MCF 10A (cell line): ENCODE data around the gene KLRC1. TPM values are rescaled to one million over a fixed set of nuclear protein-coding genes. Genes with fewer than 3 reads are reported as not detected.

Experiments
- BruUV-seq: library from RNA; stranded (reverse); fragments of 400-500 nt; replicated peaks from 2 replicates; lab custom pipeline; 2021; lab: Mats Ljungman, UMichigan
- CTCF ChIA-PET: fragments of 300-600 bp; sonication (Branson Sonifier 250); formaldehyde crosslinking; extraction: SDS; loops from one replicate; lab custom pipeline; 2021; ENCODE audit warnings: antibody characterized with exemption, inconsistent platforms; lab: Yijun Ruan, JAX
- POLR2A ChIA-PET: fragments of 300-600, 350-650 bp; sonication (Branson Sonifier 250); formaldehyde crosslinking; extraction: SDS; loops from one replicate; lab custom pipeline; 2020; ENCODE audit warnings: antibody characterized with exemption, inconsistent platforms; lab: Yijun Ruan, JAX
- DNase-seq: peaks from one replicate; pipeline ENCODE4 v3.0.0-alpha.2; 2018; ENCODE audit not compliant: unreplicated experiment
- H3K27ac Mint-ChIP-seq: one replicate; pipeline ENCODE4 v1.8.0; 2022; ENCODE audit warnings: mild to moderate bottlenecking, low read depth, mixed read lengths; ENCODE audit not compliant: unreplicated experiment
- H3K27me3 Mint-ChIP-seq: one replicate; pipeline ENCODE4 v1.8.0; 2022; ENCODE audit warnings: mixed read lengths; ENCODE audit not compliant: insufficient read depth, unreplicated experiment
- H3K36me3 Mint-ChIP-seq: one replicate; pipeline ENCODE4 v1.8.0; 2022; ENCODE audit warnings: mild to moderate bottlenecking, moderate library complexity, mixed read lengths; ENCODE audit not compliant: insufficient read depth, unreplicated experiment
- H3K4me1 Mint-ChIP-seq: one replicate; pipeline ENCODE4 v1.8.0; 2022; ENCODE audit warnings: mixed read lengths; ENCODE audit not compliant: insufficient read depth, unreplicated experiment
- H3K4me3 Mint-ChIP-seq: one replicate; pipeline ENCODE4 v1.8.0; 2022; ENCODE audit warnings: mild to moderate bottlenecking, moderate library complexity, mixed read lengths; ENCODE audit not compliant: unreplicated experiment
- H3K9me3 Mint-ChIP-seq: one replicate; pipeline ENCODE4 v1.8.0; 2022; ENCODE audit warnings: mixed read lengths; ENCODE audit not compliant: unreplicated experiment
- intact Hi-C: fragments of 100-400 bp; cut with micrococcal nuclease; formaldehyde crosslinking; loops from 2 replicates; pipeline ENCODE4 v1.14.1; 2022
- total RNA-seq: library from RNA; stranded (reverse); gene quantifications from 2 replicates; pipeline ENCODE4 v1.2.3, GENCODE V29; 2022
- TF ChIP-seq, protein P1 (sequence below): fragments of 200-600 bp; IDR thresholded peaks from one replicate; pipeline ENCODE4 v1.8.0; 2022; ENCODE audit warnings: antibody characterized with exemption, mild to moderate bottlenecking; ENCODE audit not compliant: unreplicated experiment

The KLRC1 gene
- total RNA-seq, 1 experiment from 2014 or later, result not detected

DNA sequence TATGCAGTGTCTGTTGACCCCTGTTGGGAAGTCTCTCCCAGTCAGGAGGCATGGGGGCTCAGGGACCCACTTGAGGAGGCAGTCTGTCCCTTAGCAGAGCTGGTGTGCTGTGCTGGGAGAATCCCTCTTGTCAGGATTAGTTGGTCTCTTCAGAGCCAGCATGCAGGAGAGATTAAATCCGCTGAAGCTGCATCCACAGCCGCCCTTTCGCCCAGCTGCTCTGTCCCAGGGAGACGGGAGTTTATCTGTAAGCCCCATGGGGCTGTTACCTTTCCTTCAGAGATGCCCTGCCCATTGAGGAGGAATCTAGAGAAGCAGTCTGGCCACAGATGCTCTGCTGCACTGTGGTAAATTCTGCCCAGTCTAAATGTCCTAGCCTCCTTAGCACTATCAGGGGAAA is 13.1 kb upstream of the KLRC1 start:
- ChIA-PET POLR2A (no interaction called here), CTCF (interaction anchor here (1.2 kb wide), 1 partner anchor 231 kb away, joined by 3 read pairs; no protein-coding TSS in a partner anchor)
- no peaks in the 10 kb centered on the region for H3K27me3 Mint-ChIP-seq
- H3K4me1 Mint-ChIP-seq, result no peaks in the 10 kb centered on the region
- no TSS peak for BruUV-seq
- DNase-seq, result no peak
- no peak overlapping the region for H3K27ac Mint-ChIP-seq
- no peak overlapping the region for H3K4me3 Mint-ChIP-seq
- H3K36me3 Mint-ChIP-seq, result peaks cover 5% of the 10 kb centered on the region
- H3K9me3 Mint-ChIP-seq, result peaks cover 5% of the 10 kb centered on the region
- intact Hi-C loops, result no loop called here
- TF ChIP-seq, protein P1, sequence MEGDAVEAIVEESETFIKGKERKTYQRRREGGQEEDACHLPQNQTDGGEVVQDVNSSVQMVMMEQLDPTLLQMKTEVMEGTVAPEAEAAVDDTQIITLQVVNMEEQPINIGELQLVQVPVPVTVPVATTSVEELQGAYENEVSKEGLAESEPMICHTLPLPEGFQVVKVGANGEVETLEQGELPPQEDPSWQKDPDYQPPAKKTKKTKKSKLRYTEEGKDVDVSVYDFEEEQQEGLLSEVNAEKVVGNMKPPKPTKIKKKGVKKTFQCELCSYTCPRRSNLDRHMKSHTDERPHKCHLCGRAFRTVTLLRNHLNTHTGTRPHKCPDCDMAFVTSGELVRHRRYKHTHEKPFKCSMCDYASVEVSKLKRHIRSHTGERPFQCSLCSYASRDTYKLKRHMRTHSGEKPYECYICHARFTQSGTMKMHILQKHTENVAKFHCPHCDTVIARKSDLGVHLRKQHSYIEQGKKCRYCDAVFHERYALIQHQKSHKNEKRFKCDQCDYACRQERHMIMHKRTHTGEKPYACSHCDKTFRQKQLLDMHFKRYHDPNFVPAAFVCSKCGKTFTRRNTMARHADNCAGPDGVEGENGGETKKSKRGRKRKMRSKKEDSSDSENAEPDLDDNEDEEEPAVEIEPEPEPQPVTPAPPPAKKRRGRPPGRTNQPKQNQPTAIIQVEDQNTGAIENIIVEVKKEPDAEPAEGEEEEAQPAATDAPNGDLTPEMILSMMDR, result no peak

DNA sequence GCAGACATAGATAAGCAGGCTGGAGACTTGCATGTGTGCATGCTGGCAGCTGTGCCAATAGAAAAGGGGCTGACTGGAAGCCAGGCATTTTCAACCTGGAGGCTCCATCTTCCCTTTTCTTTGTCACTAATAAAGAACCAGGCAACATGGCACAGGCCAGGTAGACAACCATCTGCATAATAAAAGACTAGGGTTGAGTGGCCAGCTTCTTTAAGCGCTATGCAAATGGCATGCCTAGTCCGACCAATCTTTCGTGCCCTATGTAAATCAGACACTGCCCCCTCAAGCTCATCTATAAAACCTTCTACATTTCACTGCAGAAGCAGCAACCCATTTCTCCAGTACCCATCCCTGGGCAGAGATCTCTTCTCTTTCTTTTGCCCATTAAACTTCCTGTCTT is 4.6 kb upstream of the KLRC1 start:
- no peaks in the 10 kb centered on the region for H3K27me3 Mint-ChIP-seq
- intact Hi-C loops, result no loop called here

DNA sequence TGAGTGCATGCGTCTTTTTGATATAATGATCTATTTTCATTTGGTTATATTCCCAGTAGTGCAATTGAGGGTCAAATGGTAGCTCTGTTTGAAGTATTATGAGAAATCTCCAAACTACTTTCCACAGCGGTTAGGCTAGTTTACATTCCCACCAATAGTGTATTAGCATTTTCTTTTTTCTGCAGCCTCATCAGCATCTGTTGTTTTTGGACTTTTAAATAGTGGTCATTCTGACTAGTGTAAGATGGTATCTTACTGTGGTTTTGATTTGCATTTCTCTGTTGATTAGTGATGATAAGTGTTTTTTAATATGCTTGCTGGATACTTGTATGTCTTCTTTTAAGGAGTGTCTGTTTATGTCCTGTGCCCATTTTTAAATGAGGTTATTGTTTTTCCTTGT is 3.7 kb upstream of the KLRC1 start:
- no peak for DNase-seq
- Mint-ChIP-seq H3K4me3 (no peak overlapping the region), H3K36me3 (peaks cover 6% of the 10 kb centered on the region), H3K4me1 (peaks cover 5% of the 10 kb centered on the region), H3K9me3 (peaks cover 1% of the 10 kb centered on the region), H3K27me3 (no peaks in the 10 kb centered on the region), H3K27ac (no peak overlapping the region)
- BruUV-seq, result no TSS peak
- CTCF ChIA-PET, result interaction anchor here (1.7 kb wide), 1 partner anchor 221 kb away, joined by 7 read pairs; no protein-coding TSS in a partner anchor
- TF ChIP-seq, protein P1, result no peak
- POLR2A ChIA-PET, result interaction anchor here (0.6 to 0.7 kb wide), 2 partner anchors 12 to 64 kb away, joined by 3 read pairs; no protein-coding TSS in a partner anchor
- intact Hi-C loops, result no loop called here

More for the DNA sequence above, 4.6 kb upstream of the KLRC1 start:
- Mint-ChIP-seq H3K36me3 (peaks cover 6% of the 10 kb centered on the region), H3K4me3 (no peak overlapping the region), H3K9me3 (peaks cover 5% of the 10 kb centered on the region), H3K4me1 (peaks cover 5% of the 10 kb centered on the region), H3K27ac (no peak overlapping the region)
- TF ChIP-seq, protein P1, result no peak
- DNase-seq, result no peak
- CTCF ChIA-PET, result no interaction called here
- POLR2A ChIA-PET, result interaction anchor here (0.7 to 0.8 kb wide), 2 partner anchors 28 to 65 kb away, joined by 3 read pairs; no protein-coding TSS in a partner anchor
- BruUV-seq, result no TSS peak

DNA sequence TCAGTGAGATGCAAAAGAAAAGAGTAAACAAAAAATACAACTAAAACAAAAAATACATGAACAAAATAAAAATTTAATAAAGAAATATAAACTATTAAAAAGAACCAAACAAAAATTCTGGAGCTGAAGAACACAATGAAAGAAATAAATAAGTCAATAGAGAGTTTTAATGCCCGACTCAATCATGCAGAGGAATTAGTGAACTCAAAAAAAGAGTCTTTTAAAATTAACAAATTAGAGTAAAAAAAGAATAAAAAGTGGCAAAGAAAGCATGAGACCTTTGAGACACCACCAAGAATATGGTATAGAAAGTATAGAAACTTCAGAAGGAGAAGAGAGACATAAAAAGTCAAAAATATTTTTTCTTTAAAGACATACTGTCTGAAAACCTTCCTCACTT is 2.6 kb upstream of the KLRC1 start:
- H3K4me3 Mint-ChIP-seq, result no peak overlapping the region
- H3K4me1 Mint-ChIP-seq, result peaks cover 5% of the 10 kb centered on the region
- POLR2A ChIA-PET, result interaction anchor here (1.3 kb wide), 1 partner anchor 54 kb away, joined by 3 read pairs; no protein-coding TSS in a partner anchor

More for the DNA sequence above, 2.6 kb upstream of the KLRC1 start:
- no peaks in the 10 kb centered on the region for H3K9me3 Mint-ChIP-seq
- BruUV-seq, result no TSS peak
- intact Hi-C loops, result no loop called here
- DNase-seq, result no peak
- no peaks in the 10 kb centered on the region for H3K27me3 Mint-ChIP-seq
- CTCF ChIA-PET, result interaction anchor here (1.7 kb wide), 1 partner anchor 220 kb away, joined by 7 read pairs; no protein-coding TSS in a partner anchor
- peaks cover 6% of the 10 kb centered on the region for H3K36me3 Mint-ChIP-seq
- TF ChIP-seq, protein P1, result no peak
- H3K27ac Mint-ChIP-seq, result no peak overlapping the region
